ENCODE measurements around the gene ZNF581. TPM values are rescaled to one million over a fixed set of nuclear protein-coding genes. Genes with fewer than 3 reads are reported as not detected.

ZNF581 gene
- total RNA-seq, 3 donors from 2014 or later (not counting 1 experiment from before 2014, with no cell fraction given): 15.4 to 21.9 (median 19.0) TPM

DNA sequence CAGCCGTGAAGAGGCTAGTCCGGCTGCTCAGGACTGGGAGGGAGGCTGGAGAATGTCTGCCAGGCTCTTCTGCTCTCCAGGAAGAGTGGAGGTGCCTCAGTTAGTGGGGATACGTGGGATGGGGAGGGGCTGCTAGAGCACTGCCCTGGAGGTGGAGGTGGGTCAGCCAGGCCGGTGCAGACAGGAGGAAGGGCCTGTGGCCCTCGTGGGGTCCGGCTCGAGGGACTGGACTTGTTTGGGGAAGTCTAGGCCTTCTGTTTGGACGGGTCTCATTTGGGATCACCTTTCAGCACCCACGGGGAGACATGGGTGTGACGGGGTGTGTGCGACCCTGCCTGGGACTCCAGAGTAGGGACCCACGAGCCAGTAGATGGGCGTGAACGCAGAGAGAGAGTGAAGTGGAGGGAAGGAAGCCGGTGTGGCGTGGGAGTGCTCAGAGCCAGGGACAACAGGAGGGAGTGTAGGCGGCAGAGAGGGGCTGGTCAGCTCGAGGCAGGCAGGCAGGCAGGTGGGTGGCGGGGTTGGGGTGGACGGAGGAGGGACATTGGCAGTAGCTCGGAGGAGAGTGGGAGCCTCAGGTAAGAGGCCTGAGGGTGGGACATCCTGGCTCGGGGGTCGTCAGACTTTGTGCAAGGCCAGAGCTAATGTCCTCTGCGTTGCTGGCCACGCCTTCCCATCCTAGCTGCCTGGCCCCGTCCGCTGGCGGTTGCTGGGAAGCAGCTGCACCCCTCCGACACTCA lies 43.0 kb downstream of the ZNF581 start:
- Histone ChIP-seq H3K27me3 (ENCODE audit: control insufficient read depth, insufficient read depth, low read length) (no peaks in the 10 kb centered on the region), H3K4me3 (ENCODE audit: low read length) (no peak overlapping the region), H3K4me1 (ENCODE audit: control insufficient read depth, insufficient read depth, low read length) (peaks cover 7% of the 10 kb centered on the region), H3K36me3 (ENCODE audit: control insufficient read depth, insufficient read depth, low read length) (peaks cover 55% of the 10 kb centered on the region), H3K27ac (ENCODE audit: low read length) (no peak overlapping the region), H3K9me3 (ENCODE audit: control insufficient read depth, insufficient read depth, low read length) (no peaks in the 10 kb centered on the region)
- DNase-seq: no peak
- H3K4me3 Mint-ChIP-seq: no peak overlapping the region
- no peak for ATAC-seq
- no peak for TF ChIP-seq CTCF (IDR thresholded peaks at IDR 0.05)
- no peaks in the 10 kb centered on the region for H3K9me3 Mint-ChIP-seq
- intact Hi-C loops (cut with micrococcal nuclease): no loop called here
- peaks cover 5 to 17% of the 10 kb centered on the region in 2 donors for H3K4me1 Mint-ChIP-seq
- no peaks in the 10 kb centered on the region for H3K36me3 Mint-ChIP-seq
- WGBS (ENCODE audit: insufficient coverage): 96% methylated on average over 29 of the region's 29 CpGs
- H3K27me3 Mint-ChIP-seq (ENCODE audit: low read depth in 2 of 2): no peaks in the 10 kb centered on the region
- H3K27ac Mint-ChIP-seq: peak overlapping the region in 1 of 2 donors; percentile 57

- intact Hi-C loops (cut with micrococcal nuclease): no loop called here
- TF ChIP-seq CTCF (IDR thresholded peaks at IDR 0.05): no peak
- no peaks in the 10 kb centered on the region for H3K27me3 Mint-ChIP-seq (ENCODE audit: low read depth in 2 of 2)
- H3K27ac Mint-ChIP-seq: peak overlapping the region in 1 of 2 donors; percentile 29
- DNase-seq (no peak), ATAC-seq (no peak)
- peaks cover 5 to 17% of the 10 kb centered on the region in 2 donors for H3K4me1 Mint-ChIP-seq
- Histone ChIP-seq H3K27ac (ENCODE audit: low read length) (no peak overlapping the region), H3K4me1 (ENCODE audit: control insufficient read depth, insufficient read depth, low read length) (peaks cover 7% of the 10 kb centered on the region), H3K27me3 (ENCODE audit: control insufficient read depth, insufficient read depth, low read length) (no peaks in the 10 kb centered on the region), H3K9me3 (ENCODE audit: control insufficient read depth, insufficient read depth, low read length) (no peaks in the 10 kb centered on the region), H3K4me3 (ENCODE audit: low read length) (no peak overlapping the region), H3K36me3 (ENCODE audit: control insufficient read depth, insufficient read depth, low read length) (peaks cover 55% of the 10 kb centered on the region)
- WGBS (ENCODE audit: insufficient coverage): 96% methylated on average over 22 of the region's 22 CpGs
- H3K4me3 Mint-ChIP-seq: no peak overlapping the region
- H3K9me3 Mint-ChIP-seq: no peaks in the 10 kb centered on the region
- H3K36me3 Mint-ChIP-seq: no peaks in the 10 kb centered on the region
Measured at GRCh38 chr19:55687281-55688201, 44.1 kb downstream of the ZNF581 start.

- peaks cover 7% of the 10 kb centered on the region for H3K4me1 ChIP-seq (ENCODE audit: control insufficient read depth, insufficient read depth, low read length)
- H3K4me3 Mint-ChIP-seq: no peak overlapping the region
- no peak overlapping the region for H3K27ac Mint-ChIP-seq
- no peaks in the 10 kb centered on the region for H3K27me3 Mint-ChIP-seq (ENCODE audit: low read depth in 2 of 2)
- peaks cover 3 to 17% of the 10 kb centered on the region in 2 donors for H3K4me1 Mint-ChIP-seq
- intact Hi-C loops (cut with micrococcal nuclease): no loop called here
- 78% methylated on average over 25 of the region's 27 CpGs for WGBS (ENCODE audit: insufficient coverage)
- no peaks in the 10 kb centered on the region for H3K9me3 Mint-ChIP-seq
- TF ChIP-seq CTCF (IDR thresholded peaks at IDR 0.05): no peak
- no peaks in the 10 kb centered on the region for H3K36me3 Mint-ChIP-seq
- H3K27ac ChIP-seq (ENCODE audit: low read length): no peak overlapping the region
- no peak for ATAC-seq
- H3K9me3 ChIP-seq (ENCODE audit: control insufficient read depth, insufficient read depth, low read length): no peaks in the 10 kb centered on the region
- H3K4me3 ChIP-seq (ENCODE audit: low read length): no peak overlapping the region
- no peak for DNase-seq
- H3K36me3 ChIP-seq (ENCODE audit: control insufficient read depth, insufficient read depth, low read length): peaks cover 61% of the 10 kb centered on the region
- H3K27me3 ChIP-seq (ENCODE audit: control insufficient read depth, insufficient read depth, low read length): no peaks in the 10 kb centered on the region
Measured at GRCh38 chr19:55688422-55689218, 45.2 kb downstream of the ZNF581 start.

Measured in natural killer cell (primary cell).